CD14-positive monocyte (primary cell): Measurements from ENCODE around the gene EMID1. TPM values are rescaled to one million over a fixed set of nuclear protein-coding genes. Genes with fewer than 3 reads are reported as not detected.
A peak's percentile ranks its signal among the peaks of the same experiment; 100 is the strongest.

ENCODE experiments used
- DNase-seq, 3 donors: peaks; one replicate each; pipeline ENCODE4 v3.0.0-alpha.2; 2011 to 2022
- H2AFZ ChIP-seq: 2 replicates; pipeline ENCODE4 v1.6.0; 2012; ENCODE audit warnings: mild to moderate bottlenecking, low read depth, low read length, inconsistent platforms; ENCODE audit not compliant: insufficient read depth, poor library complexity, severe bottlenecking
- H3K27ac ChIP-seq, 2 donors: 1 replicate in 1 of 2; 2 replicates in 1 of 2; pipeline ENCODE4 v1.5.1; 2012 to 2013; ENCODE audit warnings: low read length in 2 of 2, control low read depth in 1 of 2, inconsistent platforms in 1 of 2, low read depth in 1 of 2, mild to moderate bottlenecking in 1 of 2
- H3K27me3 ChIP-seq, 2 donors: one replicate each; pipeline versions ENCODE4 v1.6.0 to v1.6.1; 2011 to 2013; ENCODE audit warnings: low read length in 2 of 2; ENCODE audit not compliant: control insufficient read depth in 2 of 2, insufficient read depth in 2 of 2
- H3K36me3 ChIP-seq, 2 donors: replicated peaks in 1 of 2; 1 replicate in 1 of 2; 2 replicates in 1 of 2; pipeline versions ENCODE4 v1.5.1 to v1.6.1; 2012 to 2013; ENCODE audit warnings: low read length in 2 of 2, control low read depth in 1 of 2, inconsistent platforms in 1 of 2, mild to moderate bottlenecking in 1 of 2; ENCODE audit not compliant: insufficient read depth in 2 of 2, control insufficient read depth in 1 of 2
- H3K4me1 ChIP-seq, 2 donors: 1 replicate in 1 of 2; 2 replicates in 1 of 2; pipeline versions ENCODE4 v1.5.1 to v1.6.1; 2012 to 2013; ENCODE audit warnings: low read length in 2 of 2, control low read depth in 1 of 2, inconsistent platforms in 1 of 2, mild to moderate bottlenecking in 1 of 2, moderate library complexity in 1 of 2; ENCODE audit not compliant: insufficient read depth in 2 of 2, control insufficient read depth in 1 of 2
- H3K4me2 ChIP-seq: replicated peaks from 2 replicates; pipeline ENCODE3; 2012; ENCODE audit warnings: low read length, moderate library complexity, mild to moderate bottlenecking; ENCODE audit not compliant: poor library complexity, severe bottlenecking; ENCODE audit errors: extremely low read depth
- H3K4me3 ChIP-seq, 3 experiments: fragments of 200-600 bp in 1 of 3; sonication (generic) in 1 of 3; replicated peaks in 1 of 3; 1 replicate in 2 of 3; 2 replicates in 1 of 3; pipeline ENCODE4 v1.5.1; 2011 to 2013; ENCODE audit warnings: low read length in 3 of 3, mild to moderate bottlenecking in 3 of 3, control low read depth in 2 of 3, low read depth in 2 of 3, inconsistent platforms in 1 of 3, moderate library complexity in 1 of 3
- H3K79me2 ChIP-seq: 2 replicates; pipeline ENCODE4 v1.6.0; 2012; ENCODE audit warnings: mild to moderate bottlenecking, control low read depth, inconsistent platforms, low read length, moderate library complexity; ENCODE audit not compliant: insufficient read depth
- H3K9ac ChIP-seq: 2 replicates; pipeline ENCODE4 v1.6.0; 2017; ENCODE audit warnings: low read length, mild to moderate bottlenecking; ENCODE audit not compliant: insufficient read depth, poor library complexity, severe bottlenecking
- H3K9me3 ChIP-seq, 2 donors: replicated peaks in 1 of 2; 1 replicate in 1 of 2; 2 replicates in 1 of 2; pipeline versions ENCODE4 v1.5.1 to v1.6.1; 2012 to 2013; ENCODE audit warnings: low read length in 2 of 2, control low read depth in 1 of 2; ENCODE audit not compliant: control insufficient read depth in 1 of 2, insufficient read depth in 1 of 2
- H4K20me1 ChIP-seq: 2 replicates; pipeline ENCODE4 v1.6.0; 2012; ENCODE audit warnings: mild to moderate bottlenecking, low read length, control low read depth, moderate library complexity; ENCODE audit not compliant: insufficient read depth
- H3K27ac Mint-ChIP-seq, 7 donors: one replicate each; pipeline ENCODE4 v1.8.0; 2020; ENCODE audit warnings: mild to moderate bottlenecking in 7 of 7, mixed read lengths in 7 of 7, moderate library complexity in 6 of 7, inconsistent platforms in 2 of 7
- H3K27me3 Mint-ChIP-seq, 3 donors: one replicate each; pipeline ENCODE4 v1.8.0; 2021 to 2022; ENCODE audit warnings: low read depth in 3 of 3, mild to moderate bottlenecking in 3 of 3, mixed read lengths in 3 of 3, moderate library complexity in 3 of 3, inconsistent platforms in 1 of 3
- H3K36me3 Mint-ChIP-seq, 2 donors: one replicate each; pipeline ENCODE4 v1.8.0; 2020; ENCODE audit warnings: mixed read lengths in 2 of 2, inconsistent platforms in 1 of 2, mild to moderate bottlenecking in 1 of 2
- H3K4me1 Mint-ChIP-seq: one replicate; pipeline ENCODE4 v1.8.0; 2020; ENCODE audit warnings: mild to moderate bottlenecking, mixed read lengths
- H3K4me3 Mint-ChIP-seq, 2 donors: one replicate each; pipeline ENCODE4 v1.8.0; 2020; ENCODE audit warnings: mild to moderate bottlenecking in 2 of 2, mixed read lengths in 2 of 2, moderate library complexity in 1 of 2
- H3K9me3 Mint-ChIP-seq, 7 donors: one replicate each; pipeline ENCODE4 v1.8.0; 2020 to 2022; ENCODE audit warnings: mixed read lengths in 7 of 7, mild to moderate bottlenecking in 6 of 7, moderate library complexity in 6 of 7, inconsistent platforms in 2 of 7
- WGBS: methylation state at CpG from one replicate; pipeline ENCODE4 v1.1.5; 2013; ENCODE audit warnings: missing lambda C conversion rate; ENCODE audit not compliant: insufficient coverage; 5-methylcytosine and 5-hydroxymethylcytosine counted together
- intact Hi-C, 2 donors: fragments of 100-400 bp; cut with micrococcal nuclease; formaldehyde crosslinking; loops; one replicate each; pipeline versions ENCODE4 v1.15.0 to v1.15.1; 2023
- polyA plus RNA-seq, 3 donors: library from polyadenylated mRNA; depleted of rRNA in 1 of 3; unstranded in 2 of 3; stranded (reverse) in 1 of 3; fragments of 300-500 nt in 2 of 3; fragments of >200 nt in 1 of 3; fragmentation: Illumina TruSeq in 2 of 3; gene quantifications; 1 replicate in 2 of 3; 2 replicates in 1 of 3; pipeline ENCODE4 v1.2.3, GENCODE V29; 2012 to 2021
- TF ChIP-seq, protein P1 (sequence below): fragments of 200-600 bp; IDR thresholded peaks from one replicate; pipeline ENCODE4 v1.8.0; 2022; ENCODE audit warnings: antibody characterized with exemption, mild to moderate bottlenecking

Gene EMID1
- polyA plus RNA-seq, 3 donors, result not detected

DNA sequence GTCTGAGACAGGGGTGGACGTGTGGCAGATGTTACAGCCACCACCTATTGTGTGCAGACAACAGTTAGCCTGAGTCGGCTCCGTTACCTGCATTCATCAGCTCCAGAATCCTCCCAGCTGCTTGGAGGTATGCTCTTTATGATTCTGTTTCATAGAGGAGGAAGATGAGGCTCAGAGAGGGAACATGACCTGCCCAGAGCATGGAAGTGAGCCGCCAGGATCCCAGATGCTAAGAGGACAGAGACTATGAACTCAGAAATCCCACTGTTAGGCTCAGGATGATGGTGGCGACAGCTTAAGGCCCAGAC lies 1.5 kb downstream of the EMID1 start:
- H3K27ac Mint-ChIP-seq, result no peak overlapping the region
- TF ChIP-seq, protein P1, sequence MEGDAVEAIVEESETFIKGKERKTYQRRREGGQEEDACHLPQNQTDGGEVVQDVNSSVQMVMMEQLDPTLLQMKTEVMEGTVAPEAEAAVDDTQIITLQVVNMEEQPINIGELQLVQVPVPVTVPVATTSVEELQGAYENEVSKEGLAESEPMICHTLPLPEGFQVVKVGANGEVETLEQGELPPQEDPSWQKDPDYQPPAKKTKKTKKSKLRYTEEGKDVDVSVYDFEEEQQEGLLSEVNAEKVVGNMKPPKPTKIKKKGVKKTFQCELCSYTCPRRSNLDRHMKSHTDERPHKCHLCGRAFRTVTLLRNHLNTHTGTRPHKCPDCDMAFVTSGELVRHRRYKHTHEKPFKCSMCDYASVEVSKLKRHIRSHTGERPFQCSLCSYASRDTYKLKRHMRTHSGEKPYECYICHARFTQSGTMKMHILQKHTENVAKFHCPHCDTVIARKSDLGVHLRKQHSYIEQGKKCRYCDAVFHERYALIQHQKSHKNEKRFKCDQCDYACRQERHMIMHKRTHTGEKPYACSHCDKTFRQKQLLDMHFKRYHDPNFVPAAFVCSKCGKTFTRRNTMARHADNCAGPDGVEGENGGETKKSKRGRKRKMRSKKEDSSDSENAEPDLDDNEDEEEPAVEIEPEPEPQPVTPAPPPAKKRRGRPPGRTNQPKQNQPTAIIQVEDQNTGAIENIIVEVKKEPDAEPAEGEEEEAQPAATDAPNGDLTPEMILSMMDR, result no peak
- H3K27me3 Mint-ChIP-seq, result peaks cover 31 to 45% (median 35%) of the 10 kb centered on the region in 3 donors

DNA sequence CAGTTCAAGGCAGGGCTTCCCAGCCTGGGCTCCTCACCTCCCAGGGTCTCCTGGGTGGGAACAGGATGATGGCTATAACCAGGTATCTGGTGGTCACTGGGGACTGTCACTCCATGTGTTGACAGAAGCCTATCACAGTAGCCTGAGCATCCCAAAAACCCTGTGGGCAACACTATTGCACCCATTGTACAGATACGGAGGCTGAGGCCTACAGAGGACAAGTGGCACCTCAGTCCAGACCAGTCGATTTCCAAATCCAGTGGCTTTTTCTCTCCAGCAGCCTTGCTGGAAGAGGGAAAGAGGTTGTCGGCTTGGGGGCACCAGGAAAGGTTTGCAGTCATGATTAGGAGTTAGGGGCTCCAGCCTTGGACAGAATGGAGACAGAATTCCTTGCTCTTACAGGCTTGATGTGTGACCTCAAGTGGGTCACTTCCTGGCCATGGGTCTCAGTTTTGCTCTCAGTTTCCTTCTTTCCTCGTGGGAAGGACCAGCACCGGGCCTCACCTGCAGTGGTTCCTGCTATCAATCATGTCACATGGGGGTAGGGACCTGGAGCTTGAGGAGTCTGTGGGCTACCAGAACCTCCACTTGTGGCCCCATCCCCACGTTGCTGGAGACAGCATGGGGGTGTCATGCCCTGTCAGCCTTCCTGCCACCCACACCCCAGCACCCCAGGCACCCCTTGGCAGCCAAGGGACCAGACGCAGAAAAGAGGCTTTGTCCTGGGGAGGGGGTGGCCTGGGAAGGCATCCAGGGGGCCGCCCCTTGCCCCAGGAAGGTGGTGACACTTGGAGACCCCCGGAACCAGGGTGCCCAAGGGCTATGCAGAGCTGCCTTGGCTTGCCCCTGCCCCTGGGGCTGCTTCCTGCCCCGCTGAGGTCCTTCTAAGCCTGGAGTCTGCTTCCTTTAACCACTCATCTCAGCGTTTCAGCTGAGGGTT lies 2.1 kb downstream of the EMID1 start:
- no peaks in the 10 kb centered on the region for H3K9me3 ChIP-seq
- H4K20me1 ChIP-seq, result no peaks in the 10 kb centered on the region
- H3K4me1 Mint-ChIP-seq, result peaks cover 21% of the 10 kb centered on the region
- no peaks in the 10 kb centered on the region for H3K36me3 ChIP-seq
- H3K9ac ChIP-seq, result no peak overlapping the region
- H3K4me3 Mint-ChIP-seq, result peak overlapping the region in 1 of 2 donors; percentile 48
- DNase-seq, result no peak
- peaks cover 6 to 36% of the 10 kb centered on the region in 2 donors for H3K27me3 ChIP-seq
- H3K4me1 ChIP-seq, result peaks cover 14 to 24% of the 10 kb centered on the region in 2 donors
- no peak overlapping the region for H3K4me2 ChIP-seq
- H3K79me2 ChIP-seq, result no peaks in the 10 kb centered on the region
- TF ChIP-seq, protein P1, result no peak
- H3K27ac Mint-ChIP-seq, result no peak overlapping the region
- intact Hi-C loops, result no loop called here
- no peak overlapping the region for H2AFZ ChIP-seq
- H3K27ac ChIP-seq, result no peak overlapping the region
- H3K36me3 Mint-ChIP-seq, result peaks cover 1 to 2% of the 10 kb centered on the region in 2 donors
- peaks cover 31 to 45% (median 34%) of the 10 kb centered on the region in 3 donors for H3K27me3 Mint-ChIP-seq
- H3K4me3 ChIP-seq, result no peak overlapping the region
- WGBS, result 52% methylated on average over 5 of the region's 11 CpGs
- H3K9me3 Mint-ChIP-seq, result peaks cover 0 to 6% (median 0%) of the 10 kb centered on the region in 7 donors

More for the DNA sequence above, 1.5 kb downstream of the EMID1 start:
- Histone ChIP-seq H3K4me1 (peaks cover 19 to 31% of the 10 kb centered on the region in 2 donors), H3K9ac (no peak overlapping the region), H2AFZ (no peak overlapping the region), H4K20me1 (no peaks in the 10 kb centered on the region), H3K27ac (no peak overlapping the region), H3K9me3 (no peaks in the 10 kb centered on the region), H3K4me3 (no peak overlapping the region), H3K27me3 (peaks cover 6 to 36% of the 10 kb centered on the region in 2 donors), H3K79me2 (no peaks in the 10 kb centered on the region), H3K4me2 (no peak overlapping the region), H3K36me3 (no peaks in the 10 kb centered on the region)
- Mint-ChIP-seq H3K4me3 (no peak overlapping the region), H3K9me3 (peaks cover 0 to 6% (median 0%) of the 10 kb centered on the region in 7 donors), H3K4me1 (peaks cover 27% of the 10 kb centered on the region), H3K36me3 (peaks cover 1 to 2% of the 10 kb centered on the region in 2 donors)
- whole genome bisulfite sequencing, result 89% methylated on average over 2 of the region's 5 CpGs
- DNase-seq, result no peak
- intact Hi-C loops, result no loop called here
